GM18519 (cell line): ENCODE measurements around the gene MIAT.
"Not testable (repeated sequence)": the region's sequence is repeated elsewhere in the genome, so short reads cannot be mapped to it uniquely, and the experiment has no call there.

Experiments used
- ATAC-seq: cut with Tn5 transposase; IDR thresholded peaks from one replicate; pipeline ENCODE4 v1.9.1; 2021; ENCODE audit warnings: mild to moderate bottlenecking, moderate library complexity; ENCODE audit not compliant: unreplicated experiment, low FRiP score

The MIAT gene

DNA sequence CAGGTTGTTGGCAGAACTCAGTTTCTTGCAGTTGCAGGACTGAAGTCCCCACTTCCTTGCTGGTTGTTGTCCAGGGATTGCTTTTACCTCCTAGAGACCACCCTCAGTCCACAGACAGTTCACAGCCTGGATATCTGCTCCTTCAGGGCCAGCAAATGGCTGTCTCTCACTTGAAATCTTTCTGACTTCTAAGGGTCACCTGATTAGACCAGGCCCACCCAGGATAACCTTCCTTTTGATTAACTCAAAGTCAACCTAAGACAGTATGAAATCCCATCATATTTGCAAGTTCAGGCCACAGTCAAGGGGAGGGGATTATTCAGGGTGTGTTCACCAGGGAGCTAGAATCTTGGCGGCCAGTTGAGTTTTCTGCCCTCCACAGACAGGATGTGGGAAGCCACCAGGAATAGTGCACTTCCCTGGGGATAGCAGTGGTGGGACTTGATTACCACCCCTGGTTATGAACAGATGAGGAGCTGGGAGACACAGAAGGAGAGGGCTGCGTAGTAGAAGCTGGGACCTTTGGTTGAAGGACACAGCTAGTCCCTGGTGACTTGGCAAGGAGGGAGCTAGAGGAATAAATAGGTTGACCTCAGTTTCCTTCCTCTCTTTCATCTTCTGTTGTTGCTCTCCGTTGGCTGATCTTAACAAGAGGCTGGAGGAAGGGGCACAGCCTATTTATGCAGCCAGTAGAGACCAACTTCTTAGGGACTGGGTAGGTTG lies 33.4 kb downstream of the MIAT start:
- no peak for ATAC-seq

DNA sequence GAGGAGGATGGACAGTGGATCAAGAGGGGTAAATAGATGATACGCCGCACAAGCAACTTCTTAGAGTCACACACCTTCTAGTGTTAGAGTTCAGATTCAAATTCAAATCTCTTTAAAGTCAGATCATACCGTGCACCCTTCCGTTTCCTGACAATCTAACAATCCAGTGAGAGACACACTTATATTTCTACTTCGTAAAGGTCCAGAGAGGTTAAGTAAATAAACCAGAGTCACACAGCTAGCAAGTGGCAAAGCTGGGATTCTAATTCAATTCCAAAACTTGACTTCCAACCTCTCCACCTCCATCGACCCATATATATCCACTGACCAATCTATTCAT lies 34.0 kb downstream of the MIAT start:
- ATAC-seq: no peak

DNA sequence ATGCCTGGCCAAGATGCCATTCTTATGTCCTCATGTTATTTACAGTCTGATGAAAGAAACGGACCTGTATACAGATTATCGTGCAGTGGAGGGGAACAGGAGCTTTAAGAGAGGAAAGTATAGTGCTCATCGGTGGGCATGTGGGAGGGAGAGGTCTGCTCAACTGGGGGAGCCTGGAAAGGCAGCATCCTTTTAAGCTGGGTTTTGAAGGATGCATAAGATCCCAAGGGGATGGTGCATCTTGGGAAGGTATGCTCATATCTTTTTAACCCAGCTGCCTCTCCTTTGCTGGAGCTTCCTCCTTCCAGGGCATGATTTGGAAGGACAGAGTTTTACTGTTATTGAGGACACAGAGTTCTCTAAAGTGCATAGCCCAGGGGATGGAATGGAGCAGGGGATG lies 34.8 kb downstream of the MIAT start:
- ATAC-seq: no peak

DNA sequence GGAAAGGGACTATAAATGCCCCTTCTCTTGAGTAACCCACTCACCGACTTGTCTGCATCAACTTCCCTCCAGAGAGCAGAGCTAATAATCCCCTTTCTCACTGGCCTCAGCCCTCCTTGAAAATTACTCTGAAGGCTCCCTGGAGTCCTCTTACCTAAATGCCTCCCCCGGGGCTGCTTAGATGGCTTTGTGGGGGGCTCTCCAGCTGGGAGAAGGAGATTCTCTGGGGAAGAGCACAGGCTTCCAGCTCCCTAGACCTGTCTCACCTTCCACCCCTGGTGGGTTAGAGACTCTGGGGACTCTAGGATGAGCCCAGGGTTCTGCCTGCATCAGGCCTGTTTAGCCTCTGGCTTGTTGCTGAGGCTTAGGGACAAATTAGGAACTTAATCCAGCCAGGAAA lies 39.8 kb downstream of the MIAT start:
- no peak for ATAC-seq

DNA sequence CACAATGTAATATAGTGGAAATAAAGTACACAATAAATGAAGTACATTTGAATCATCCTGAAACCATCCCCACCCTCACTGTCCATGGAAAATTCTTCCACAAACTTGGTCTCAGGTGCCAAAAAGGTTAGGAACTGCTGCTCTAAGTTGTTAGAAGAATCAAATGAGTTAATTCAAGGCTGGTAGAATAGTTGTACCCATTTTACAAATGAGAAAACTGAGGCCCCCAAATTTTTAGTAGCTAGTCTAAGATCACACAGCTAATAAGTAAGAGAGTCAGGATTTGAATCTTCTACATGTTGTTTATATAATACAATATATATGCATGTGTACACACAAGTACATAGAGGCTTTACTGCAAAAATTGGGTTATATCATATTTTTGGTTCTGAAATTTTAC lies 43.1 kb downstream of the MIAT start:
- ATAC-seq: no peak

DNA sequence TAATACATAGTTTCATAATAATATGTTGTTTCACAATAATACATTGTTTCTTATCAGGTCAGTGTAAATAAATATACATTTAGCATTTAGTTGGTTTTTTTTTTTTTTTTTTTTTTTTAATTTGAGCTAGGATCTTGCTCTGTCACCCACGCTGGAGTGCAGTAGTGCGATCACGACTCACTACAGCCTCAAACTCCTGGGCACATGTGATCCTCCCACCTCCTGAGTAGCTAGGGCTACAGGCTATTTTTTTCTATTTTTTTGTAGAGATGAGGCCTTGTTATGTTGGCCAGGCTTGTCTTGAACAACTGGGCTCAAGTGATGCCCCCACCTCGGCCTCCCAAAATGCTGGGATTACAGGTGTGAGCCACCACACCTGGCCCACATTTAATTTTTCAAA lies 43.5 kb downstream of the MIAT start:
- ATAC-seq: no peak

DNA sequence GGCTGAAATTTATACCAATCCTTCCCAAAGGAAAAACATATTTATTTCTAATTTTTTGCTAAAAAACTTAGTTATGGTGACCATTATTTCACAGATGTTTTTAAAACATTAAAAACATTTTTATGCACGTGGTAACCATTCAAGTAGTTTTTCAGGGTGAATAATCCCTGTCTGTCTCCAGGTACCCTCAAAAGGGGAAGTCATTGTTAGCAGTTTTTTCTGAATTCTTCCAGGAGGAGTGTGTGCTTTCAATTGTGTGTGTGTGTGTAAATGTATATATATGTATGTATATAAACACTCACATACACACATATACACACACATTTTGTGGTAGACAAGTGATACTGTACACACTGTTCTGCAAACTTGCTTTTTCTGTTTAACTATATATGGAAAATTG lies 43.9 kb downstream of the MIAT start:
- no peak for ATAC-seq

DNA sequence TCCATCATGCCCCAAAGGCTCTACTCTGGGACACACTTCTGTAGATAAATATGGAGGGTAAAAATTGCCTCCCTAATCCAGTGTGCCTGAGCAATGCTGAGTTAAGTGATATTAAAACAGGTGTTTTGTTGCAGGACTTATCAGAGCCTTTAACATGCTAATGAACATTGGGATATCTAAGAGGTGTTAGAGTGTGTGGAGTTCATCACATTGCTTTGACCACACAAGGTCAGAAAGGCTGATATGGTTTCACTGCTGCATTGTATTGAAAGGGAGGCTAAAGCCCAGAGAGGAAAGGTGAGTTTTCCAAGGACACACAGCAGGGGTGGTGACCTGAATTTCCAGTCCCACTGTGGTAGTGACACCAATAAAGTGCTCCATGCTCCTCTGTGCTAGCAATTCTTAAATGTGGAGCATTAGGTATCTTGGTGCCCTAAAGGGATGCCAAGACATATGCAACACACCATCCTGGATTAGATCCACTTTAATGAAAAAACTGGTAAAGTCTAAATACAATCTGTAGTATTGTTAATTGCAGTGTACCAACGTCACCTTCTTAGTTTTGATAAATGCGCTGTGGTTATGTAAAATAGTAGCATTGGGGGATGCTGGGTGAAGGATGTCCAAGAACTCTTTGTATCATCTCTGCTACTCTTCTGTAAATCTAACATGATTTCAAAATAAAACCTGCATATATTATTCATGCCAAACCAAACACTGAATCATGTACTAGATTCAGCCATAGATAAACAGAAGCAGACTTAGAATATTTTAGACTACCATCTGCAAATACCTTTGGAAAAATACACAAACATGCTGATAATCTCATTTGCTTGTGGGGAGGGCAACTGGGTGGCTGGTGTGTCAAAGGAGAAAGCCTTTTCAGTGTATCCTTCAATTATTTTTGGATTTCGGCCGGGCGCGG lies 45.8 kb downstream of the MIAT start:
- ATAC-seq: no peak

DNA sequence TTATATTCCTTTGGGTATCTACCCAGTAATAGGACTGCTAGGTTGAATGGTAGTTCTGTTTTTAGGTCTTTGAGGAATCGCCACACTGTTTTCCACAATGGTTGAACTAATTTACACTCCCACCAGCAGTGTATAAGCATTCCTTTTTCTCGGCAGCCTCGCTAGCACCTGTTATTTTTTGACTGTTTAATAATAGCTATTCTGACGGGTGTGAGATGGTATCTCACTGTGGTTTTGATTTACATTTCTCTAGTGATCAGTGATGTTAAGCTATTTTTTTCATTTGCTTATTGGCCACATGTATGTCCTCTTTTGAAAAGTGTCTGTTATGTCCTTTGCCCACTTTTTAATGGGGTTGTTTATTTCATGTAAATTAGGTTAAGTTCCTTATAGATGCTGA lies 48.0 kb downstream of the MIAT start:
- ATAC-seq: not testable (repeated sequence)

DNA sequence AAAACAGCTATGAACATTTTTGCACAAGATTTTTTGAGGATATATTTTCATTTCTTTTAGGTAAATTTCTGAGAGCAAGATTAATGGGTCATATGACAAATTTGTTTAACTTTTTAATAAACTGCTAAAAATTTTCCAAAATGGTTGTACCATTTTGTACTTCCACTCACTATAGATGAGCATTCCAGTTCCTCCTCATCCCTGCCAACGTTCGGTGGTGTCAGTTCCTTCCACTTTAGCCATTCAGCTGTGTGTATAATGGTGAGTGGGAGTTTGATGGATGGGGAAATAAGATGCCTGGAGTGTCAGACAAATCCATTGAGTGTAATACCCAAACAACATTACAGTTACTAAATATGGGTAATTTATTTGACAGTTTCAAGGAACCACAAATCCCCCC lies 49.7 kb downstream of the MIAT start:
- no peak for ATAC-seq

DNA sequence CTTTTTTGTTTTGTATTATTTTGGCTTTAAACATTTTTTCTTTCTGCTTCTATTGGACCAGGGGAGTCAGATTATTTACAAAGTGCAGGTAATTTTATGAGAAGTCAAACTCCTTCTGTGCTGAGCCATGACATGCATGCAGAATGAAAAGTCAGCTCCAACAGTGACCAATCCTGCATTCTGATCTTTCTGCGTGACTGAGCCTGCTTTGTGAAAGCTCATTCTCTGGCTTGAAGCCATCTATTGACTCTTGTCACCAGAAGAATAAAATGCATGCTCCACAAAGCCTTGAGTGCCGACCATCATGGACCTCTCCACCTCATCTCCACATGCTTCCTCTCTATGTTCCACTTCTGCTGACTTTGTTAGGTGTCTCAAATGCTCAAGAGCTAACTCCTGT lies 50.2 kb downstream of the MIAT start:
- no peak for ATAC-seq

DNA sequence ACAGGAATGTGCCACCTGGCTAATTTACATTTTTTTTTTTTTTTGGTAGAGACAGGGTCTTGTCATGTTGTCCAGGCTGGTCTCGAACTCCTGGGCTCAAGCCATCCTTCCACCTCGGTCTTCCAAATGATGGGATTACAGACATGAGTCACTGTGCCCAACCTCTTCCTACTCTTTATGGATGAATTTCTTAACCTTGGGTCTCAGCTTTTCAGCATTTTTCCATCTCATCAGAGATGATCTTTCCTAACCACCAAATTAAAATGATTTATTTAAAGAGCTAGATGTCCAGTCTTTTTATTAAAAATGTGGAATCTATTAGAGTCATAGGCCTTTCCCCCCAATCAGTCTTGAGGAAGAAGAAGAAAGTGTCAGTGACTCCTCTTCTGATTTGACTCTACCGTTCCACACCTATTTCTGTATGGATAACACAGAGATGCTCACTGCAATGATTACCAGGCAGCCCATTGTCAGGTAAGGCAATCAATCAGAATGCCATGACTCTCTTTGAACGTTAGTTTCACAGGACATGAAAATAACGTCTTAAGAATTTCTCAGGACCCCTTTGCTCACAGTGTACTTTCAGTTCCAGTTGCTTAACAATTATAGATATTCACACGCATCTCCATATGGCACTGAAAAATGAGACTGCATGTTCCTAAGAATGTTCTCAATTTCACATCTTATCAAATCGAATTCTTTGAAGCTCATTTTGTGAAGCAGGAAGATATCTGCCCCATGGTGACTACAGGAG lies 51.0 kb downstream of the MIAT start:
- ATAC-seq: no peak

DNA sequence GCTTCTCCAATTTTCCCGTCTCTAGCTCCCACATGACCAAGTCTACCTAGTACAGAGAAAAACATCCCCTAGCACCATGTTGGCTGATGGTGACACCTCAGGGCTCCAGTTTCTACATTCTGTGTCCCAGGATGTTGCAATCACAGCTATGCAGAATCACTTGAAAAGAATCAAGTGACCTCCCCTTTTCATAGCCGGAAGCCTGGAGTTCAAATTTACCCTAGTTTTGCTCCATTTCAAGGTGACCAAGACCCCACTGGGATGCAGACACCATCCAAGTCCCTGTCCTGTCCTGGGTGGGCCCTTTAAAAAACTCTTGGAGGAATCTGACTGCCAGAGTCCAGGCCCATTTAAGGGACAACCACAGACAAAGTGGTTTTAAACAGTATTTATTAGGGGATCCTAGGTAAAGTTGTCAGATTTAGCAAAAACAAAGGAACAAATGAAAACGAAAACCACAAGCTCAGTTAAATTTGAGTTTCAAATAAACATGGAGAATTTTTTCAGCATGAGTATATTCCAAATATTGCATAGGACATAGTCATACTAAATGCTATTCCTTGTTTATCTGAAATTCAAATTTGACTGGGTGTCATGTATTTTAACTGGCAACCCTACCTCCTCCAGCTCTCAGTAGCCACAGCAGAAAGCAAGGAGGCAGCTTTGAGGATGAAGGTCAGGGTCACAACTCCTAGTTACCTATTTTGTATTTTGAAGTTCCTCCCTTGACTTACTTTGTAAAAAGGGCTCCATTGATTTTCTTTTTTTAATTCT lies 52.4 kb downstream of the MIAT start:
- no peak for ATAC-seq

DNA sequence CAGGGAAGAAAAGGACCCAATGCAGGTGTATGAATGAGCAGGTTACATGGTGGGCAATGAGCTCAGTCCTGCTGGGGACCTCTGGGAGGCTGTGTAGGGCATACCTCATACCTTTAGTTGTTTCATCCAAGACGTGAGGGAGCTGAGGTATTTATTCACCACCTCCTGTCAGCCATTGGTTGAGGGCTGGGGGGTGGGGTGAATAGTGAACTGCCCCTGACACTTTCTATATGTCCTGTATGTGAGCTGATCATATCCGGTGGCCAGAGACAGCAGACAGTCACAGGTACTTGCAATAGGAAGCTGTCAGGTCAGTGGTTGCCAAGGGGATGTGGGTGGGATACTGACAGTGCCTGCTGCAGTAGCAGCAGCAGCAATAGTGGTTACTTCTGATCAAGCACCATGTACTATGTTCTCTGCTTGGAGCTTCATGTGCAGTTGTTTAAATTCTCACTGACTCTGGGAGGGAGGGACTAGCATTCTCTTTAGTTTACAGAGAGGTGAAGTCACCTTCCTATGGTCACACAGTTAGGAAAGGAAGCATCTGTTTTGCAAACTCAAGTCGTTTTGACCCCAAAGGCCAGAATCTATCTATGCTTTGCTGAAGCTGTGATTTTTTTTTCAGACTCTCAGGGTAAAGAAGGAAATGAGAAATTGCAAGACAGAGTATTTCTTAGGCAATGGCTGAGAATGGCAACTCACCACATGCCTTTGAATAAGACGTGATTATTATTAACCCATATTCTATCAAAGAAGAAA lies 54.0 kb downstream of the MIAT start:
- no peak for ATAC-seq

DNA sequence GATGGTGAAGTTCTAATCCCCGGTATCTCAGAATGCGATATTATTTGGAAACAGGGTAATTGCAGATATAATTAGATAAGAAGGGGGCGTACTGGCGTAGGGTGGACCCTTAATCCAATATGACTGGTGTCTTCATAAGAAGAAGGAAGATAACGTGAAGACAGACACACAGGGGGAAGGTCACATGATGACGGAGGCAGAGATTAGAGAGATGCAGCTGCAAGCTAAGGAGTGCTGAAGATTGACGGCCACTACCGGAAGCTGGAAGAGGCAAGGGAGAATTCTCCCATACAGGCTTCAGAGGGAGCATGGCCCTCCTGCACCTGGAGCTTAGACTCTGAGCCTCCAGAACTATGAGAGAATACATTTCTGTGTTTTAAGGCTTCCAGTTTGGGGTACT lies 54.8 kb downstream of the MIAT start:
- ATAC-seq: no peak

DNA sequence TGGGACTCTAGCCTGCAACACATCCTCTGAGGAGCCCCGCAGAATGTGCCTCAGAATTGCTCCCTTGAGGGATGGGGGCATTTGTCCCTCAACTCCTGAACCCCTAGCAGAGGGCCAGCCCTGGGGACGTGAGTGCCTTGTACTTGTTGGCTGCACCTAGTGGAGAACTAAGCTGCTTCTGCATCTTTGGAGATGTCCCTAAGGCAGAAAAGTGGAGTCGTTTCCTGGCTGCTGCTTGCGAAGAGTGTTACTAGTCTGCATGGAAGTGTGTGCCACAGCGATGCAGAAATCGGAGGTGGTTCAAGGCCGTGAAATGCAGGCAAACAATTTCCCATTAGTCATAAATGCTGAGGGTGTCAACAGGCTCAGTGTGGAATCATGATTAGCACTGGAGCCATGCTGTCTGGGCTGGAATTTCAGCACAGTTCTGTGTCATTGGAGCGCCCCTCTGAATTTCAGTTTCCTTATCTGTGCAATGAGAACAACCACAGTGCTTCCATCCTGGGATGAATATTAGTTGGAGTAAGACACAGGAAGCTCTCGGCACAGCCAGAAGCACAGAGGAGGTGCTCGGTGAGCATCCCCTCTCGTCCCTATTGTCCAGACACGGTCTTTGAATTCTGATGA lies 56.5 kb downstream of the MIAT start:
- ATAC-seq: no peak

DNA sequence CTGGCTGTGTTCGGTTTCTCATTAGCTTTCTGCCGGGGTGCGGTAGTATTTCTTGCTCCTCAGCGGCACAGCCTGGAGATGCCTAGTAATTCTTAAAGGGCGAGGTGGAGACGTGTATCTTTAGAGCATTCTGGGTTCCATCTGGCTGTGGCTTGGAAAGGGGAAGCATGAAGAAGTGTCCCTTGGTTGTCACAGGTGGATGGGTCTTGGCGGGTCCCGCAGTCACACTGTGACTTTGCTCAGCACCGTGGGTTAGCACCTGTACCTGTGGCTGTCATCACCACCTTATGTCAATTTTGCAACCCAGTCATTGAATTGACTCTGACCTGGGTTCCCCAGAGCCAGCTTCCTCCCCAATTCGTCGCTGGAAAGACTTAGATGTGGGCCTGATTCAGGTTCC lies 57.6 kb downstream of the MIAT start:
- ATAC-seq: no peak

DNA sequence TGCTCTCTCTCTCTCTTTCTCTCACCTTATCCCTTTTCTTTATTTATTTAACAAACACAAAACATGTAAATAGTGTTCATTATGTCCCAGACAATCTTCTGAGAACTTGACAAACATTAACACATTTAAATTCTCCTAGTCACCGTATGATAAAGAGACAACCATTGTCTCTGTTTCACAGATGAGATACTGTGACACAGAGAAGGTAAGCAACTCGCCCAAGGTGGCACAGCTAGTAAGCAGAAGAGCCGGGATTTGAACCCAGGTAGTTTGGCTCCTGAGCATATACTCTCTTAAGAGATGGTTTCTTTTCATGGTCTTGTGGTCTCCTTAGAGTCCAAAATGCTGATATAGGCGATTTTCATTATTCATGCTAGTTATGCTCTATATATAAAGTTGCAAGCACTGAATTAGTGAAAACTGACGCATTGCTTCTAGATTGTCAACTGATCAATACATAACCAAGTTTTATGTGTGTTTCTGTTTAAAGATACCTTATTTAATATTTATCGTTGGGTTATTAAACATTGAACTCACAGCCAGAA lies 58.1 kb downstream of the MIAT start:
- no peak for ATAC-seq

DNA sequence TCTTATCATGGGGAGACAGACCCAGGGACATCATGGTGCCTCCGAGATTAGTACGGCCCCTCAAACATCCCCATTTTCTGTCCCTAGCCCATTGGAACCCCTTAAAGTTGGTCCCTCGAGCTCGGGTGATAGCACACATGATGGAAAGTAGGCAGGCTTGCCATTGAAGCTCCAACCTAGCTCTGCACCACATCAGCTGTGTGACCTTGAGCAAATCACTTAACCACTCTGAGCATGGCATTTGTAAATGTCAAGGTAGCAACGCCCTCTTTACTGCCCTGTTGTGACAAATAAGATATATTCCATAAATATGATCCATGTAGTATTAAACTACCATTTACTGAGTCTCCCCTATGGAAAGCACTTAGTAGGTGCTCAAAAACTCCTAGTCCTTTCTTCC lies 61.1 kb downstream of the MIAT start:
- no peak for ATAC-seq
